GM23338 (cell line): ENCODE measurements around the gene CSNK1A1L. TPM values are rescaled to one million over a fixed set of nuclear protein-coding genes. Genes with fewer than 3 reads are reported as not detected.

Experiments
- ATAC-seq: fragments of 200-7000 bp; cut with Tn5 transposase; 3 replicates; pipeline ENCODE4 v1.9.1; 2020
- DNase-seq: peaks from one replicate; pipeline ENCODE4 v3.0.0-alpha.2; 2015; ENCODE audit warnings: low spot score
- H2AFZ ChIP-seq: fragments of 200-600 bp; sonication (generic); 2 replicates; pipeline ENCODE4 v1.8.0; 2016; ENCODE audit warnings: antibody characterized with exemption, mild to moderate bottlenecking, moderate library complexity
- H3F3A ChIP-seq: fragments of 200-600 bp; sonication (generic); replicated peaks from 2 replicates; pipeline ENCODE4 v1.8.0; 2017; ENCODE audit warnings: antibody characterized with exemption, mixed run types, low read depth
- H3K27ac ChIP-seq: fragments of 200-600 bp; sonication (generic); 2 replicates; pipeline ENCODE4 v1.6.1; 2016; ENCODE audit warnings: low read depth
- H3K27me3 ChIP-seq: fragments of 200-600 bp; sonication (generic); 2 replicates; pipeline ENCODE4 v1.8.0; 2016; ENCODE audit warnings: mild to moderate bottlenecking, mixed run types, moderate library complexity; ENCODE audit not compliant: insufficient read depth
- H3K36me3 ChIP-seq: fragments of 200-600 bp; sonication (generic); 2 replicates; pipeline ENCODE4 v1.8.0; 2016; ENCODE audit warnings: mild to moderate bottlenecking; ENCODE audit not compliant: insufficient read depth
- H3K4me1 ChIP-seq: fragments of 200-600 bp; sonication (generic); 2 replicates; pipeline ENCODE4 v1.8.0; 2016; ENCODE audit warnings: mild to moderate bottlenecking, moderate library complexity; ENCODE audit not compliant: insufficient read depth
- H3K4me2 ChIP-seq: fragments of 200-600 bp; sonication (generic); 2 replicates; pipeline ENCODE4 v1.7.1; 2017; ENCODE audit warnings: mixed run types
- H3K4me3 ChIP-seq: fragments of 200-600 bp; sonication (generic); 2 replicates; pipeline ENCODE4 v1.6.1; 2016; ENCODE audit warnings: mixed run types
- H3K79me2 ChIP-seq: fragments of 200-600 bp; sonication (generic); replicated peaks from 2 replicates; pipeline ENCODE4 v1.8.0; 2017; ENCODE audit warnings: mild to moderate bottlenecking; ENCODE audit not compliant: insufficient read depth
- H3K9me2 ChIP-seq: fragments of 200-600 bp; sonication (generic); 2 replicates; pipeline ENCODE4 v1.8.0; 2017; ENCODE audit not compliant: insufficient read depth
- H4K20me1 ChIP-seq: fragments of 200-600 bp; sonication (generic); replicated peaks from 2 replicates; pipeline ENCODE4 v1.8.0; 2017; ENCODE audit warnings: mild to moderate bottlenecking; ENCODE audit not compliant: insufficient read depth
- H3K27ac Mint-ChIP-seq: 2 replicates; pipeline ENCODE4 v1.8.0; 2020; ENCODE audit warnings: inconsistent platforms, mild to moderate bottlenecking, moderate library complexity, mixed read lengths
- H3K27me3 Mint-ChIP-seq: 3 replicates; pipeline ENCODE4 v1.8.0; 2022; ENCODE audit warnings: low read depth, mild to moderate bottlenecking, moderate library complexity, mixed read lengths, inconsistent platforms; ENCODE audit not compliant: insufficient read depth, poor library complexity
- H3K36me3 Mint-ChIP-seq: 3 replicates; pipeline ENCODE4 v1.8.0; 2021; ENCODE audit warnings: low read depth, mild to moderate bottlenecking, inconsistent platforms, moderate library complexity, mixed read lengths
- H3K4me1 Mint-ChIP-seq: 3 replicates; pipeline ENCODE4 v1.8.0; 2020; ENCODE audit warnings: mild to moderate bottlenecking, inconsistent platforms, mixed read lengths
- H3K4me3 Mint-ChIP-seq: 3 replicates; pipeline ENCODE4 v1.8.0; 2021; ENCODE audit warnings: moderate library complexity, mild to moderate bottlenecking, inconsistent platforms, mixed read lengths
- H3K9me3 Mint-ChIP-seq: 3 replicates; pipeline ENCODE4 v1.8.0; 2020; ENCODE audit warnings: moderate library complexity, mild to moderate bottlenecking, inconsistent platforms, mixed read lengths
- CREB1 ChIP-seq: fragments of 250-450 bp; sonication (Bioruptor Pico); IDR thresholded peaks from 2 replicates; pipeline ENCODE4 v1.5.0; 2020; ENCODE audit warnings: low read depth, mild to moderate bottlenecking, moderate library complexity
- EZH2 ChIP-seq: fragments of 200-600 bp; sonication (generic); IDR thresholded peaks from one replicate; pipeline ENCODE4 v1.8.0; 2017; ENCODE audit warnings: antibody characterized with exemption, mild to moderate bottlenecking, low read depth; ENCODE audit not compliant: unreplicated experiment
- EZH2phosphoT487 ChIP-seq: fragments of 200-600 bp; sonication (generic); IDR thresholded peaks from one replicate; pipeline ENCODE4 v1.8.1; 2018; ENCODE audit warnings: antibody characterized with exemption; ENCODE audit not compliant: unreplicated experiment
- JUNB ChIP-seq: IDR thresholded peaks from one replicate; pipeline ENCODE4 v1.6.1; 2016; ENCODE audit warnings: antibody characterized with exemption; ENCODE audit not compliant: unreplicated experiment
- NANOG ChIP-seq: IDR thresholded peaks from 2 replicates; pipeline ENCODE4 v1.6.1; 2016; ENCODE audit warnings: antibody characterized with exemption, borderline replicate concordance
- POLR2AphosphoS5 ChIP-seq: IDR thresholded peaks from 2 replicates; pipeline ENCODE4 v1.6.1; 2016; ENCODE audit warnings: antibody characterized with exemption, low read depth
- STAT1 ChIP-seq: IDR thresholded peaks from one replicate; pipeline ENCODE4 v1.6.1; 2016; ENCODE audit warnings: antibody characterized with exemption; ENCODE audit not compliant: unreplicated experiment
- ZNF114 ChIP-seq: fragments of 250-450 bp; sonication (Bioruptor Pico); IDR thresholded peaks from 2 replicates; pipeline ENCODE4 v1.5.0; 2020; ENCODE audit warnings: mild to moderate bottlenecking, moderate library complexity
- ZNF331 ChIP-seq: fragments of 250-450 bp; sonication (Bioruptor Pico); IDR thresholded peaks from 2 replicates; pipeline ENCODE4 v1.5.0; 2020; ENCODE audit warnings: low read depth, mild to moderate bottlenecking, moderate library complexity
- polyA plus RNA-seq: library from polyadenylated mRNA; unstranded; fragments of >200 nt; fragmentation: Nextera tagmentation; extraction: Ambion mirVana; gene quantifications from 2 replicates; pipeline ENCODE4 v1.2.1, GENCODE V29; 2016
- total RNA-seq: library from RNA; depleted of rRNA; stranded (reverse); fragments of >200 nt; shearing (Covaris generic); gene quantifications from 2 replicates; pipeline ENCODE4 v1.2.3, GENCODE V29; 2014
- TF ChIP-seq, protein P1 (sequence below): IDR thresholded peaks from one replicate; pipeline ENCODE4 v1.6.1; 2018; ENCODE audit warnings: antibody characterized with exemption; ENCODE audit not compliant: unreplicated experiment
- TF ChIP-seq, protein P2 (sequence below): IDR thresholded peaks from 2 replicates; pipeline ENCODE4 v1.6.1; 2016; ENCODE audit warnings: antibody characterized with exemption
- TF ChIP-seq, protein P3 (sequence below), 2 experiments: fragments of 200-600 bp in 1 of 2; sonication (generic) in 1 of 2; conservative IDR thresholded peaks; 2 replicates each; pipeline versions ENCODE4 v1.5.1 to v1.6.1; 2016 to 2017; ENCODE audit warnings: antibody characterized with exemption in 2 of 2, low read depth in 2 of 2, mild to moderate bottlenecking in 2 of 2, moderate library complexity in 1 of 2

CSNK1A1L gene
- total and polyA plus RNA-seq, 2 experiments from 2014 or later, result not detected

DNA sequence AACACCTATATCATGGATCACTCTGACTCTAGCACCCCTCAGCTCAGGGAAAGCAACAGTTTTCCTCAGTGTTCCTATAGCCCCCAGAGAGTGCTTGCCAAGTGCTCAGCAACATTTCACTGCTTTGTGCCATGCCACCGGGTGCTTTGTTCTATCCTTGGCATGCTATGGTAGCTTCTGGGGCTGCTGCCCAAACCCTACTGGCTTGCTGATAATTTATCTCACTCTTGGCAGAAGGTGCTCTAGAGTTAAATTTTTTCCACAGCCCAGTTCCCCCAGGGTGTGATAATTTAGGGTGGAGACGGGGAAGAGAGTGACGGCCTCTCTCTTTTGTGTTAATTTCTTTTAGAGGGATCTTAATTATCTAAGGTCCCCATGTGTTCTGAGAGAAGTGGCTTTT is 12.6 kb upstream of the CSNK1A1L start:
- H3K9me3 Mint-ChIP-seq, result no peaks in the 10 kb centered on the region
- no peak for DNase-seq
- H3K36me3 ChIP-seq, result no peaks in the 10 kb centered on the region
- H3K4me3 ChIP-seq, result no peak overlapping the region
- H3K27ac Mint-ChIP-seq, result no peak overlapping the region
- H3K27me3 Mint-ChIP-seq, result no peaks in the 10 kb centered on the region
- no peaks in the 10 kb centered on the region for H3K27me3 ChIP-seq
- no peaks in the 10 kb centered on the region for H3K79me2 ChIP-seq
- no peaks in the 10 kb centered on the region for H4K20me1 ChIP-seq
- no peaks in the 10 kb centered on the region for H3F3A ChIP-seq
- H3K27ac ChIP-seq, result no peak overlapping the region
- no peaks in the 10 kb centered on the region for H3K9me2 ChIP-seq
- no peak overlapping the region for H3K4me2 ChIP-seq
- H3K4me1 Mint-ChIP-seq, result no peaks in the 10 kb centered on the region
- no peaks in the 10 kb centered on the region for H3K36me3 Mint-ChIP-seq
- no peak for ATAC-seq
- no peaks in the 10 kb centered on the region for H3K4me1 ChIP-seq
- H3K4me3 Mint-ChIP-seq, result no peak overlapping the region
- no peak for TF ChIP-seq JUNB
- TF ChIP-seq, protein P1, sequence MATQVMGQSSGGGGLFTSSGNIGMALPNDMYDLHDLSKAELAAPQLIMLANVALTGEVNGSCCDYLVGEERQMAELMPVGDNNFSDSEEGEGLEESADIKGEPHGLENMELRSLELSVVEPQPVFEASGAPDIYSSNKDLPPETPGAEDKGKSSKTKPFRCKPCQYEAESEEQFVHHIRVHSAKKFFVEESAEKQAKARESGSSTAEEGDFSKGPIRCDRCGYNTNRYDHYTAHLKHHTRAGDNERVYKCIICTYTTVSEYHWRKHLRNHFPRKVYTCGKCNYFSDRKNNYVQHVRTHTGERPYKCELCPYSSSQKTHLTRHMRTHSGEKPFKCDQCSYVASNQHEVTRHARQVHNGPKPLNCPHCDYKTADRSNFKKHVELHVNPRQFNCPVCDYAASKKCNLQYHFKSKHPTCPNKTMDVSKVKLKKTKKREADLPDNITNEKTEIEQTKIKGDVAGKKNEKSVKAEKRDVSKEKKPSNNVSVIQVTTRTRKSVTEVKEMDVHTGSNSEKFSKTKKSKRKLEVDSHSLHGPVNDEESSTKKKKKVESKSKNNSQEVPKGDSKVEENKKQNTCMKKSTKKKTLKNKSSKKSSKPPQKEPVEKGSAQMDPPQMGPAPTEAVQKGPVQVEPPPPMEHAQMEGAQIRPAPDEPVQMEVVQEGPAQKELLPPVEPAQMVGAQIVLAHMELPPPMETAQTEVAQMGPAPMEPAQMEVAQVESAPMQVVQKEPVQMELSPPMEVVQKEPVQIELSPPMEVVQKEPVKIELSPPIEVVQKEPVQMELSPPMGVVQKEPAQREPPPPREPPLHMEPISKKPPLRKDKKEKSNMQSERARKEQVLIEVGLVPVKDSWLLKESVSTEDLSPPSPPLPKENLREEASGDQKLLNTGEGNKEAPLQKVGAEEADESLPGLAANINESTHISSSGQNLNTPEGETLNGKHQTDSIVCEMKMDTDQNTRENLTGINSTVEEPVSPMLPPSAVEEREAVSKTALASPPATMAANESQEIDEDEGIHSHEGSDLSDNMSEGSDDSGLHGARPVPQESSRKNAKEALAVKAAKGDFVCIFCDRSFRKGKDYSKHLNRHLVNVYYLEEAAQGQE, result no peak
- TF ChIP-seq CREB1 (CRISPR knock-in tag), result no peak
- TF ChIP-seq ZNF331, result no peak
- no peak for TF ChIP-seq EZH2
- H2AFZ ChIP-seq, result peak overlapping the region; percentile 70; the same call in 1 of the 2 replicates

DNA sequence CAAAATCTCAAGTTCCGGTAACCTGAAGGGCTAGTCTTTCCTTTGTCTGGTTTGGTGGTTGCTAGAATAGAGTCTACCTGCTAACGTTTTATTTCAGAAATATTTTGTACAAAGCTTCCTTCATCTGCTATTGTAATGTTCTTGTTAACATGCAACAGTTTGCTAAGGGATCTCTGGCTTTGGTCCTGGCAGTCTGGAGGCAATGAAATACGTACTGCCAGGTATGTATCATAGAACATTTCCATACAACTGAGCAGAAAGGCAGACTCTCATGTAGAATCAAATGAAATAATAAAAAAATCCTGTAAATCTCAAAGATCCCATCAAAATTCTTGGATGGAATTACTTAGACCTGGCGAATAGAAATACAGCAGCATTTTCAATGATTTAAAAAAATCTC is 8.8 kb upstream of the CSNK1A1L start:
- Mint-ChIP-seq H3K4me1 (no peaks in the 10 kb centered on the region), H3K9me3 (no peaks in the 10 kb centered on the region), H3K27me3 (no peaks in the 10 kb centered on the region), H3K36me3 (no peaks in the 10 kb centered on the region), H3K4me3 (no peak overlapping the region), H3K27ac (no peak overlapping the region)
- H3K4me1 ChIP-seq, result no peaks in the 10 kb centered on the region
- no peaks in the 10 kb centered on the region for H3F3A ChIP-seq
- no peaks in the 10 kb centered on the region for H4K20me1 ChIP-seq
- no peak overlapping the region for H3K4me2 ChIP-seq
- H3K27ac ChIP-seq, result no peak overlapping the region
- DNase-seq, result no peak
- no peak overlapping the region for H2AFZ ChIP-seq
- H3K9me2 ChIP-seq, result no peaks in the 10 kb centered on the region
- no peak overlapping the region for H3K4me3 ChIP-seq
- no peaks in the 10 kb centered on the region for H3K27me3 ChIP-seq
- no peaks in the 10 kb centered on the region for H3K36me3 ChIP-seq
- ATAC-seq, result no peak
- no peaks in the 10 kb centered on the region for H3K79me2 ChIP-seq
- TF ChIP-seq POLR2AphosphoS5 (no peak), EZH2 (no peak), NANOG (no peak), STAT1 (no peak), EZH2phosphoT487 (no peak), ZNF114 (CRISPR knock-in tag) (no peak), JUNB (no peak), CREB1 (CRISPR knock-in tag) (no peak)
- TF ChIP-seq, protein P2, sequence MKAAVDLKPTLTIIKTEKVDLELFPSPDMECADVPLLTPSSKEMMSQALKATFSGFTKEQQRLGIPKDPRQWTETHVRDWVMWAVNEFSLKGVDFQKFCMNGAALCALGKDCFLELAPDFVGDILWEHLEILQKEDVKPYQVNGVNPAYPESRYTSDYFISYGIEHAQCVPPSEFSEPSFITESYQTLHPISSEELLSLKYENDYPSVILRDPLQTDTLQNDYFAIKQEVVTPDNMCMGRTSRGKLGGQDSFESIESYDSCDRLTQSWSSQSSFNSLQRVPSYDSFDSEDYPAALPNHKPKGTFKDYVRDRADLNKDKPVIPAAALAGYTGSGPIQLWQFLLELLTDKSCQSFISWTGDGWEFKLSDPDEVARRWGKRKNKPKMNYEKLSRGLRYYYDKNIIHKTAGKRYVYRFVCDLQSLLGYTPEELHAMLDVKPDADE, result no peak
- TF ChIP-seq, protein P3, sequence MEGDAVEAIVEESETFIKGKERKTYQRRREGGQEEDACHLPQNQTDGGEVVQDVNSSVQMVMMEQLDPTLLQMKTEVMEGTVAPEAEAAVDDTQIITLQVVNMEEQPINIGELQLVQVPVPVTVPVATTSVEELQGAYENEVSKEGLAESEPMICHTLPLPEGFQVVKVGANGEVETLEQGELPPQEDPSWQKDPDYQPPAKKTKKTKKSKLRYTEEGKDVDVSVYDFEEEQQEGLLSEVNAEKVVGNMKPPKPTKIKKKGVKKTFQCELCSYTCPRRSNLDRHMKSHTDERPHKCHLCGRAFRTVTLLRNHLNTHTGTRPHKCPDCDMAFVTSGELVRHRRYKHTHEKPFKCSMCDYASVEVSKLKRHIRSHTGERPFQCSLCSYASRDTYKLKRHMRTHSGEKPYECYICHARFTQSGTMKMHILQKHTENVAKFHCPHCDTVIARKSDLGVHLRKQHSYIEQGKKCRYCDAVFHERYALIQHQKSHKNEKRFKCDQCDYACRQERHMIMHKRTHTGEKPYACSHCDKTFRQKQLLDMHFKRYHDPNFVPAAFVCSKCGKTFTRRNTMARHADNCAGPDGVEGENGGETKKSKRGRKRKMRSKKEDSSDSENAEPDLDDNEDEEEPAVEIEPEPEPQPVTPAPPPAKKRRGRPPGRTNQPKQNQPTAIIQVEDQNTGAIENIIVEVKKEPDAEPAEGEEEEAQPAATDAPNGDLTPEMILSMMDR (conservative IDR thresholded peaks at IDR 0.05; ENCODE audit: low read depth in 2 of 2), result no peak
